VCaP (cell line): ENCODE data around the gene METTL6.
"Not testable (repeated sequence)": the region's sequence is repeated elsewhere in the genome, so short reads cannot be mapped to it uniquely, and the experiment has no call there.

Source experiments
- H3K27ac ChIP-seq: fragments of 450-650 bp; 2 replicates; pipeline ENCODE4 v1.5.1; 2017
- TF ChIP-seq, protein P1 (sequence below): fragments of 450-650 bp; conservative IDR thresholded peaks from 2 replicates; pipeline ENCODE4 v1.5.1; 2017; ENCODE audit warnings: mild to moderate bottlenecking, moderate library complexity

METTL6 gene

DNA sequence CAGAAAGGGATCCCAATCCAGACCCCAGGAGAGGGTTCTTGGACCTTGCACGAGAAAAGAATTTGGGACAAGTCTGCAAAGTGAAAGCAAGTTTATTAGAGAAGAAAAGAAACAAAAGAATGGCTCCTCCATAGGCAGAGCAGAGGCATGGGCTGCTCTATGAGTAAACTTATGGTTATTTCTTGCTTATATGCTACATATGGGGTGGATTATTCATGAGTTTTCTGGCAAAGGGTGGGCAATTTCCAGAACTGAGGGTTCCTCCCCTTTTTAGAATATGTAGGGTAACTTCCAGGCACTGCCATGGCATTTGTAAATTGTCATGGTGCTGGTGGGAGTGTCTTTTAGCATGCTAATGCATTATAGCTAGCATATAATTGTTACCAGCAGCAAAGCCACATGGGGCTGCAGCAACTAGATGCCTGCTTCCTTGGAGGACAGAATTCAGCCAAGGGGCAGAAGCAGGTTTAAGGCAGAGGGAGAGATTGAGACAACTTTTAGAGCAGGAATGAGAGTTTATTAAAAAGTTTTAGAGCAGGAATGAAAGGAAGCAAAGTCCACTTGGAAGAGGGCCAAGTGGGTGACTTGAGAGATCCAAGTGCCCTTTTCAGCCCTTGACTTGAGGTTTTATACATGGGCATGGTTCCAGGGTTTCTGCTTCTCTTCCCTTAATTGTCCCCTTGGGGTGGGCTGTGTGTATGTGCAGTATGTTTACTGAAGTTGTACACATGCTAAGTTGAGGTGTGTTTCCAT, 41.3 kb downstream of the METTL6 start:
- TF ChIP-seq, protein P1, sequence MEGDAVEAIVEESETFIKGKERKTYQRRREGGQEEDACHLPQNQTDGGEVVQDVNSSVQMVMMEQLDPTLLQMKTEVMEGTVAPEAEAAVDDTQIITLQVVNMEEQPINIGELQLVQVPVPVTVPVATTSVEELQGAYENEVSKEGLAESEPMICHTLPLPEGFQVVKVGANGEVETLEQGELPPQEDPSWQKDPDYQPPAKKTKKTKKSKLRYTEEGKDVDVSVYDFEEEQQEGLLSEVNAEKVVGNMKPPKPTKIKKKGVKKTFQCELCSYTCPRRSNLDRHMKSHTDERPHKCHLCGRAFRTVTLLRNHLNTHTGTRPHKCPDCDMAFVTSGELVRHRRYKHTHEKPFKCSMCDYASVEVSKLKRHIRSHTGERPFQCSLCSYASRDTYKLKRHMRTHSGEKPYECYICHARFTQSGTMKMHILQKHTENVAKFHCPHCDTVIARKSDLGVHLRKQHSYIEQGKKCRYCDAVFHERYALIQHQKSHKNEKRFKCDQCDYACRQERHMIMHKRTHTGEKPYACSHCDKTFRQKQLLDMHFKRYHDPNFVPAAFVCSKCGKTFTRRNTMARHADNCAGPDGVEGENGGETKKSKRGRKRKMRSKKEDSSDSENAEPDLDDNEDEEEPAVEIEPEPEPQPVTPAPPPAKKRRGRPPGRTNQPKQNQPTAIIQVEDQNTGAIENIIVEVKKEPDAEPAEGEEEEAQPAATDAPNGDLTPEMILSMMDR: no peak

DNA sequence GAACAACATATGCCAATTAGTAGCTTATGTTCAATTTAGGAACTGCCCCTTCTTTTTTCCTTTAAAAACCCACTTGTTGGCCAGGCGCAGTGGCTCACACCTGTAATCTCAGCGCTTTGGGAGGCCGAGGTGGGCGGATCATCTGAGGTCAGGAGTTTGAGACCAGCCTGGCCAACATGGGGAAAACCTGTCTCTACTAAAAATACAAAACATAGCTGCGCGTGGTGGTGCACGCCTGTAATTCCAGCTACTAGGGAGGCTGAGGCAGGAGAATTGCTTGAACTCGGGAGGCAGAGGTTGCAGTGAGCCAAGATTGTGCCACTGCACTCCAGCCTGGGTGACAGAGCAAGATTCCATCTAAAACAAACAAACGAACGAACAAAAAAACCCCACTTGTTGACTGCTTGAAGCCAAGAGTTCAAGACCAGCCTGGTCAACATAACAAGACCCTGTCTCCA, 42.1 kb downstream of the METTL6 start:
- H3K27ac ChIP-seq: not testable (repeated sequence)

More for the DNA sequence above, 41.3 kb downstream of the METTL6 start:
- H3K27ac ChIP-seq: peak overlapping the region; percentile 59

DNA sequence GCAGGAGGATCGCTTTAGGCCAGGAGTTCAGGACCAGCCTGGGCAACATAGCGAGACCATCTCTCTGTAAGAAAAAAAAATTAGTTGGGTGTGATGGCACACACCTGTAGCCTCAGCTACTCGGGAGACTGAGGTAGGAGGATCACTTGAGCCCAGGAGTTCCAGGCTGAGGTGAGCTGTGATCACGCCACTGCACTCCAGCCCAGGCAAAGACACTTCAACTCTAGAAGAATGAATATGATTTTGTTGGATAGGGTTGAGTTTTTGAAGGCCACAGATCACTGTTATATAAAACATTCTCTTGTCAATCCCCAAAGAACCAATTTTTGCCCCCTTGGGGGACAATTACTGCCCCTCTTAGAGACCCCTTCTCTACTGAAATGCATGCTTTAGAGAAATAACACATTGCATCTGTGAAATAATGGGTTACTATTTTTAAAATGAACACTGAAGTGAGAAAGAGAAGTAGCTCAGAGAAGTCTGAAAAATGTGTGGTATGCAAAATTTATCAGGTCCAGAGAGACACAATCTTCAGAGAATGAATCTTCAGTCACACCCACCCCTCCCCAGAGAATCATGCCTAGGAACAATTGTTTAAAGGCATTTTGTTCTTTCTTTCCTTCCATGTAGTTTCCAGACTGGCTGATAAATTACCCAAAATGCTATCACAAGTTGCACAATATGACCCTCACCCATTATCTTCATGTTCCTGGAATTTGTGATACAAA, 42.7 kb downstream of the METTL6 start:
- H3K27ac ChIP-seq: no peak overlapping the region
- TF ChIP-seq, protein P1: no peak

DNA sequence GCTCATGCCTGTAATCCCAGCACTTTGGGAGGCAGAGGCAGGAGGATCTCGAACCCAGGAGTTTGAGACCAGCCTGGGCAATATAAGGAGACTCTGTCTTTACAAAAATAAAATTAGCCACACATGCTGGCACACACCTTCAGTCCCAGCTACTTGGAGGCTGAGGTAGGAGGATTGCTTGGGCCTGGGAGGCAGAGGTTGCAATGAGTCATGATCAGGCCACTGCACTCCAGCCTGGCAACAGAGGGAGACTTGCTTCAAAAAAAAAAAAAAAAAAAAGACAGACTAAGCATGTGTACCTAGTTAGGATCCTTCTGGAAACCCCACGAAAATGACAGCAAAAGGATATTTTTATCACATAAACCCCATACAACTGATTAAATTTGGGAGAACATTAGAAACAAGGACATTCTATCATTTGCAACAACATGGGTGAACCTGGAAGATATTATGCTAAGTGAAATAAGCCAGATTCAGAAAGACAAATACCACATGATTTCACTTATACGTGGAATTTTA, 44.9 kb downstream of the METTL6 start:
- TF ChIP-seq, protein P1: no peak
- H3K27ac ChIP-seq: no peak overlapping the region

DNA sequence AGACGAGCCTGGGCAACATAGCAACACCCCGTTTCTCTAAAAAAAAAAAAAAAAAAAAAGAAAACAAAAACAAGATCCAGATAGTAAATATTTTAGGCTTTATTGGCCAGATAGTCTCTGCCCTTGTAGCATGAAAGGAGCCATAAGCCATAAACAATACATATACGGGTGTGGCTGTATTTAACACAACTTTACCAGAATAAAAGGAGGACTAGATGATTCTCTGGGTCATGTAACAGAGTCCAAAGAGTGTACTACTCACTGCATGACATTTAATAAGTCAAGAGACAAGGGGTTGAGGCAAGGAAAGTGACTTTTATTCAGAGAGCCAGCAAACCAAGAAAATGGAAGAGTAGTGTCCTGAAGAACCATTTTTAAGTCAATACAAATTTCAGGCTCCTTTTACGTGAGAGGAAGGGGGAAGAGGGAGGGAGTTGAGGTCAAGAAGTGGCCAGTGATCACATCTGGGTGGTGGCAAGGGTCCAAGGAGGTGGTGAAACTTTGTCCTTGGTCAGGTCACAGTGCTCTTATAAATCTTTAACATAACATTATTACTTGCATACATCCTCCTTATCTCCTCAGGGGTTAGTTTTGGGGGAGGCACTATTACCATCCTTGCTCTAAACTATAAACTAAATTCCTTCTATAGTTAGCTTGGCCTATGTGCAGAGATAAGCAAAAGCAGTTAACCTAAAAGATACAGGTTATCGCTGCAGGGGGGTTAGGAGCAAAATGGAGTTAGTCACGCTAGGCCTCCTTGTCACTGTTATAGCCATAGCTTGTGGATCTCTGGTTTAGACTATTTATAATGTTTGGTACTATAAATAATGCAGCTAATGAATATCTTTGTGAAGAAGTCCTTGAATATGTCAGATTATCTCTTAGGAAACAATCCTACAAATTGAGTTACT, 46.1 kb downstream of the METTL6 start:
- no peak overlapping the region for H3K27ac ChIP-seq
- TF ChIP-seq, protein P1: no peak

DNA sequence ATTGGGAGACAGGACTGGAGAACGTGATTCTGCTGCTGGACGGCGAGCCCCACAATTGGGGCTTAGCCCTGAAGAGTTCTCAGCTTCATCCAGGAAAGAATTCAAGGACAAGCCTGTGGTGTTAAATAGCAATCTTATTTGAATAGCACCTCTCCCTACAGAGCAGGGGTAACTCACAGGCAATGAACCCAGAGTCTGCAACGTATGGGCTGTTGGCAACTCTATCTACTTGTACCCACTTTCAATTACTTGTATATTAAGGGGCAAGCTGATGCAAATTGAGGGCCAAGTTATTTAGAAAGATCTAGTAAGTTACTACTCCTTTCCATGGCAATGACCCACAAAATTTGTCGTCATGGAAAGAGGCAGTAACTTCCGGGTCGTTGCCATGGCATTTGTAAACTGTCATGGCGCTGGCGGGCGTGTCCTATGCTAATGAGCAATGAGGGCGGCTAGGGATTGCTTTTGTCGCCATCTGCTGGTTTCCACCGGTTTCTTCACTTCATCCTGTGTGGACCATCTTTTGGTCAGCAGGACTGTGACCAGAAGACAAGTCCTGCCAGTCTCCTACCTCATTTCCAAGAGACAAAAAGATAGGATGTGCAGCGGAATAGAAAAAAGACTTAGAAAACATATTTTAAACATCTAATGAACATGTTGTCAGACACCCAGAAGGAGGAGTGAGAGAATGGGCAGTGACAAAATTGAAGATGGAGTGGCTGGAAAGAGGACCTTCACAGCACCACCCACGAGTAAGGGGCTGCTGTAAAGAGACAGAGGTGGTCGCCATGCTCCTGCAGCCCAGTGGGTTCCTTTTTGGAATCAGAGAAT, 49.2 kb downstream of the METTL6 start:
- no peak overlapping the region for H3K27ac ChIP-seq
- TF ChIP-seq, protein P1: peak; percentile 96

DNA sequence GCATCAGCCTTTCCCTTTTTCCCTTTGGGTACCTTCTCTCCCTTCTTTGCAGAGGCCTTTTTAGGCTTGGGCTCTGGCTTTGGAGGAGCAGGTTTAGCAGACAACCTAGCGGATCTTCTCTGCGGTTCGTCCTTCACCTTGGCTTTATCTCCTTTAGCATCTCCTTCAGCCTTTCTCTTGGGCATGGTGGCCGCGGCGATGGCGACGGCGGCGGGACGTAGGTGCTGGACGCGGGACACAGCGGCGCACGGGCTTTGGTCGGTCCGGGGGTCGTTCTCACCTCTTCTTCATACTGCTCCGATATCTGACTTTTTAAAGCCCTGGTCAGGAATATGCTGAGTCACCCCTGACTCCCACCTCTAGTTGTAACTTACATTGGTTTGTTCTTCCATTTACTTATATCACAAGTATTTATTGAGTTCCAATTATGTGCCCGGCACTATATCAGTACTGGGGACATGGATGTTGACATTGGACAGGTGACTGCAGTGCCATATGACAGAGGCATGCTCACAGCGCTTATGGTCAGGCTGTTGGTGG, 51.8 kb downstream of the METTL6 start:
- TF ChIP-seq, protein P1: no peak
- H3K27ac ChIP-seq: no peak overlapping the region
